ACC112 (cell line): ENCODE measurements around the gene OR4E2.
"Not testable (repeated sequence)": the region's sequence is repeated elsewhere in the genome, so short reads cannot be mapped to it uniquely, and the experiment has no call there.

Experiments
- H2AFZ ChIP-seq: fragments of 200-600 bp; sonication (generic); one replicate; pipeline ENCODE4 v1.6.0; 2017; ENCODE audit warnings: antibody characterized with exemption, low read length; ENCODE audit not compliant: unreplicated experiment
- H3K27ac ChIP-seq: fragments of 200-600 bp; sonication (generic); 2 replicates; pipeline ENCODE4 v1.5.1; 2014; ENCODE audit warnings: low read depth, mild to moderate bottlenecking, antibody characterized with exemption, low read length, moderate library complexity
- H3K27me3 ChIP-seq: fragments of 200-600 bp; sonication (generic); 2 replicates; pipeline ENCODE4 v1.6.1; 2014; ENCODE audit warnings: mild to moderate bottlenecking, antibody characterized with exemption, low read length, moderate library complexity, mixed read lengths; ENCODE audit not compliant: insufficient read depth
- H3K36me3 ChIP-seq: fragments of 200-600 bp; sonication (generic); 2 replicates; pipeline ENCODE4 v1.6.1; 2016; ENCODE audit warnings: mild to moderate bottlenecking, antibody characterized with exemption, low read length, moderate library complexity, mixed read lengths; ENCODE audit not compliant: insufficient read depth
- H3K4me1 ChIP-seq: fragments of 200-600 bp; sonication (generic); one replicate; pipeline ENCODE4 v1.6.1; 2016; ENCODE audit warnings: low read length, mixed read lengths; ENCODE audit not compliant: insufficient read depth, unreplicated experiment, control insufficient read depth
- H3K4me3 ChIP-seq: fragments of 200-600 bp; sonication (generic); 2 replicates; pipeline ENCODE4 v1.5.1; 2014; ENCODE audit warnings: mild to moderate bottlenecking, low read depth, low read length
- H3K79me2 ChIP-seq: fragments of 200-600 bp; sonication (generic); one replicate; pipeline ENCODE4 v1.6.0; 2016; ENCODE audit warnings: low read length; ENCODE audit not compliant: control insufficient read depth, unreplicated experiment, insufficient read depth

OR4E2 gene, protein sequence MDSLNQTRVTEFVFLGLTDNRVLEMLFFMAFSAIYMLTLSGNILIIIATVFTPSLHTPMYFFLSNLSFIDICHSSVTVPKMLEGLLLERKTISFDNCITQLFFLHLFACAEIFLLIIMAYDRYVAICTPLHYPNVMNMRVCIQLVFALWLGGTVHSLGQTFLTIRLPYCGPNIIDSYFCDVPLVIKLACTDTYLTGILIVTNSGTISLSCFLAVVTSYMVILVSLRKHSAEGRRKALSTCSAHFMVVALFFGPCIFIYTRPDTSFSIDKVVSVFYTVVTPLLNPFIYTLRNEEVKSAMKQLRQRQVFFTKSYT

GRCh38 chr14:21653331-21653885 is at the start of gene OR4E2:
OR4E2 (plus strand) TSS chr14:21653835; CDS start chr14:21665083, 11,248 bp downstream.
- Histone ChIP-seq H3K4me1 (no peaks in the 10 kb centered on the region), H2AFZ (no peak within 1 kb of the TSS), H3K27ac (no peak within 1 kb of the TSS), H3K79me2 (no peaks in the 10 kb centered on the region), H3K4me3 (no peak within 1 kb of the TSS), H3K36me3 (no peaks in the 10 kb centered on the region), H3K27me3 (peaks cover 4% of the 10 kb centered on the region; the same call in 1 of the 2 replicates)

GRCh38 chr14:21612324-21612723 is 41.3 kb upstream of the OR4E2 start:
- Histone ChIP-seq H3K79me2 (no peaks in the 10 kb centered on the region), H3K27me3 (peaks cover 33% of the 10 kb centered on the region), H2AFZ (no peak overlapping the region), H3K4me3 (no peak overlapping the region), H3K4me1 (no peaks in the 10 kb centered on the region), H3K36me3 (no peaks in the 10 kb centered on the region), H3K27ac (no peak overlapping the region)

DNA sequence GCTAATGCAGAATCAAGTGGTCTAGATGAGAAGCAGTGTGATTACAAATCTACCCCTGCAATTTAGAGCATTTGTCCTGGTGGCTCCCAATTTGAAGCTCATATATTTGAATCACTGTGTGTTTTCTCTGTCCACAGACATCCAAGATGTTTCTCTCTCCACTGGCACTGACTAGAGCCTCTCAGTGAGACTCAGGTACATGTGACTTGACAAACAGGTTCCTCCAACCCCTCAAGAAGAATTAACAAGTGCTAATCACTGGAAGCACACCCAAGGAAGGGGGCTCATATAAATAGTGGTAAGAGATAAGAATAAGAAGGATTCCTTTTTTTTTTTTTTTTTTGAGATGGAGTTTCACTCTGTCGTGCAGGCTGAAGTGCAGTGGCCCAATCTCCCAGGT is 39.4 kb upstream of the OR4E2 start:
- Histone ChIP-seq H2AFZ (no peak overlapping the region), H3K27me3 (peaks cover 28% of the 10 kb centered on the region), H3K27ac (no peak overlapping the region), H3K4me1 (no peaks in the 10 kb centered on the region), H3K79me2 (no peaks in the 10 kb centered on the region), H3K36me3 (no peaks in the 10 kb centered on the region), H3K4me3 (no peak overlapping the region)

DNA sequence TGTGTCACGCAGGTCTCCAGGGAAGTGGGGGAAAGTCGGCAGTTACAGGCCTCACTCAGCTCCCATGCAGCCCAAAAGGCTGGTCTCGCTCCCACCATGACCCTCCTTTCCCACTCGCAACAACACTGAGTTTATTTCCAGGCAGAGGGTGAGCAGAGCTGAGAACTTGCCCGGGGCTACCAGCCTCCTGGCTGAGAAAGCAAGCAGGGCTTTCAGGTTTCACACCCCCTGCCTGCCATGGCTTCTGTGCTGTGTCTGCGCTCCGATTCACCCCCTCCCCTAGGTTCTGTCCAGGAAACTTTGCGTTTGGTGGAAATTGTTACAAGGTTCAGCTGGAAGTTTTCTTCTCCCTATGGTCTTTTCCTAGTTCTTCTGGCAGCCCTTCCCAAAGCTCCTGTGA is 36.0 kb upstream of the OR4E2 start:
- H3K27ac ChIP-seq = no peak overlapping the region
- no peaks in the 10 kb centered on the region for H3K36me3 ChIP-seq
- H3K4me3 ChIP-seq = no peak overlapping the region
- H3K79me2 ChIP-seq = no peaks in the 10 kb centered on the region
- no peaks in the 10 kb centered on the region for H3K4me1 ChIP-seq
- peaks cover 24% of the 10 kb centered on the region for H3K27me3 ChIP-seq
- H2AFZ ChIP-seq = no peak overlapping the region

- H3K36me3 ChIP-seq = no peaks in the 10 kb centered on the region
- no peak overlapping the region for H3K4me3 ChIP-seq
- H3K4me1 ChIP-seq = no peaks in the 10 kb centered on the region
- H3K27ac ChIP-seq = no peak overlapping the region
- peaks cover 27% of the 10 kb centered on the region for H3K27me3 ChIP-seq
- no peaks in the 10 kb centered on the region for H3K79me2 ChIP-seq
- no peak overlapping the region for H2AFZ ChIP-seq
Observed at GRCh38 chr14:21626491-21627230, 27.0 kb upstream of the OR4E2 start.

- H3K27ac ChIP-seq, H3K79me2 ChIP-seq, H3K36me3 ChIP-seq, H3K4me3 ChIP-seq, H2AFZ ChIP-seq, H3K4me1 ChIP-seq: not testable (repeated sequence)
- peaks cover 33% of the 10 kb centered on the region for H3K27me3 ChIP-seq
Observed at GRCh38 chr14:21630503-21630902, 23.1 kb upstream of the OR4E2 start.

DNA sequence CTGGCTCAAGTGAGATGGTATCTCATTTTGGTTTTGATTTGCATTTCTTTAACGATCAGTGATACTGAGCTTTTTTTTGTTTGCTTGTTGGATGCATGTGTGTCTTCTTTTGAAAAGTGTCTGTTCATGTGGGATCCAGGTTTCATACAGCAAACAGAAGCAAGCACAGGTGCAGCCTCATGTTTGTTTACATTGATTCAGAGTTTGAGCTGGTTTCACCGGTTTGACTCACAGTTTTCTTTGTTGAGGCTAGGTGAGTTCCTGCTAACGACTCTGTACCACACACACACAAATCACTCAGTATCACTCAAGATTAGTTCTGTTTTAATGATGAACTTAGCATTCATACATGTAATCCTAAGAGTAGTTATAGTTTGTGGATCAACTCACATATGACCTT is 22.6 kb upstream of the OR4E2 start:
- H3K27me3 ChIP-seq = peaks cover 36% of the 10 kb centered on the region
- H3K4me1 ChIP-seq = no peaks in the 10 kb centered on the region
- no peak overlapping the region for H3K27ac ChIP-seq
- no peak overlapping the region for H3K4me3 ChIP-seq
- H3K36me3 ChIP-seq = no peaks in the 10 kb centered on the region
- H3K79me2 ChIP-seq = no peaks in the 10 kb centered on the region
- H2AFZ ChIP-seq = no peak overlapping the region

- H3K4me1 ChIP-seq = no peaks in the 10 kb centered on the region
- no peak within 1 kb of the TSS for H2AFZ ChIP-seq
- no peaks in the 10 kb centered on the region for H3K79me2 ChIP-seq
- H3K4me3 ChIP-seq = no peak within 1 kb of the TSS
- no peaks in the 10 kb centered on the region for H3K36me3 ChIP-seq
- no peak within 1 kb of the TSS for H3K27ac ChIP-seq
- H3K27me3 ChIP-seq = peaks cover 37% of the 10 kb centered on the region
Observed at GRCh38 chr14:21634840-21635239, 18.8 kb upstream of the OR4E2 start, which contains the start of gene OR10G2. OR10G2 (minus strand) TSS chr14:21634940; CDS start chr14:21634842, 98 bp downstream.

- Histone ChIP-seq H3K36me3 (no peaks in the 10 kb centered on the region), H3K27ac (no peak overlapping the region), H3K4me3 (no peak overlapping the region), H3K27me3 (peaks cover 6% of the 10 kb centered on the region; the same call in 1 of the 2 replicates), H3K79me2 (no peaks in the 10 kb centered on the region), H2AFZ (no peak overlapping the region), H3K4me1 (no peaks in the 10 kb centered on the region)
Observed at GRCh38 chr14:21642683-21643082, 11.0 kb upstream of the OR4E2 start.

GRCh38 chr14:21643407-21643806 is 10.2 kb upstream of the OR4E2 start:
- Histone ChIP-seq H3K27ac (no peak overlapping the region), H2AFZ (no peak overlapping the region), H3K36me3 (no peaks in the 10 kb centered on the region), H3K4me1 (no peaks in the 10 kb centered on the region), H3K79me2 (no peaks in the 10 kb centered on the region), H3K4me3 (no peak overlapping the region), H3K27me3 (peaks cover 6% of the 10 kb centered on the region; the same call in 1 of the 2 replicates)
